NCI-H187 treated with DMSO at 0.1 percent for 48 hours (cell line): Measurements from ENCODE around the gene ACVR2A.

ENCODE experiments used
- DNase-seq: peaks from one replicate; lab custom pipeline; 2025; lab: John Stamatoyannopoulos, UW

ACVR2A gene

DNA sequence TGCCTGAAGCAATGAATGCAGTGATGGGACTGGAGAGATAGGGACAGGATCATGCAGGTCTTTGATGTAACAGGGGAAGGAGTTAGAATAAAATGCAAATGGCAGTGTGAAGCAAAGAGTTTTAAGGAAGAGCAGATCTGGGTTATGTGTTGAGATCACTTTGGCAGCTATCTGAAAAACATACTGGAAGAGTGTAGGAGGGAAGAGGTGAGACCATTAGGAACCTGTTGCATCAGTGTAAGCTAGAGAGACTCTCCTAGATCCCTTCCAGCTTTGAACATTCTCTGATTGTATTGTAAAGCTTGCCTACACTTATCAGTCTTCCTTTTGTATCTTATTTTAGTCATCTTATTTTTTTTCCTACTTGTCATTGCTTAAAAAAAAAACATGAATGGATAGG lies 10.5 kb downstream of the ACVR2A start:
- DNase-seq, result no peak

DNA sequence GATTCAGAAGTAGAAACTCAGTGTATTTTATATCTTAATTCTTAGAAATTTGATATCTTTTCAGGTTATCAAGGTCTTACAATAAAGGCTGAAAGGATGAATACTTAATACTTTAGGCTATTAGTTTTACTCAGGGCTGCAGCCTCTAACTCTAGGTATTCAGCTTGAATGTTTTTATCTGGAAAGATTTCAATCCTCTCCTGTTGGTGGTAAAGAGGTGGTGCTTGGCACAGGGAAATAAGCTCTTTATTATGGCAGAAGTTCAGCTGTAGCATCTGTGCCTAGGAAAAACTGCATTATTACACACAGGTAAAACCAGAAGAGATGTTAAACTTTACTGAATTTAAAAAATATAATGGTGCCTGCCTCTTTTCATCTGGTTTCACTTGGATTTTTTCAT lies 11.1 kb downstream of the ACVR2A start:
- no peak for DNase-seq

DNA sequence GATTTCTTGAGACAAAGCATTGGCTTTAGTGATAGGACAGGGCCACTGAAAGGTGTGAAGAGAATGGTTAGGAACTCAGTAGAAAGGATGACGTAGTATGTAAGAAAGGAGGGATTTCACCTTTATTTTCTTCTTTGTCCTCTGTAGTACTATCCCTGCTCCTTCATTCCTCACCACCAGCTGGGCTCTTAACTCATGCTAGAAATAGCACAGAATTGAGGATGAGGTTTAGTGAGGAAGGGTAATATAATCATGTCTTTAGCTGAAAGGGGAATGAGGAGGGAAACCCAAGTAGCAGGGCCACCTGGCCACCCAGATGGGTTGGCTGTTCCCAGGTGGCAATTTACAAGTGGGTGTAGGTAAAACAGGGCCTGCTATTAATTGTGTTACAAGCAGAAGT lies 15.2 kb downstream of the ACVR2A start:
- DNase-seq, result peak; percentile 24

DNA sequence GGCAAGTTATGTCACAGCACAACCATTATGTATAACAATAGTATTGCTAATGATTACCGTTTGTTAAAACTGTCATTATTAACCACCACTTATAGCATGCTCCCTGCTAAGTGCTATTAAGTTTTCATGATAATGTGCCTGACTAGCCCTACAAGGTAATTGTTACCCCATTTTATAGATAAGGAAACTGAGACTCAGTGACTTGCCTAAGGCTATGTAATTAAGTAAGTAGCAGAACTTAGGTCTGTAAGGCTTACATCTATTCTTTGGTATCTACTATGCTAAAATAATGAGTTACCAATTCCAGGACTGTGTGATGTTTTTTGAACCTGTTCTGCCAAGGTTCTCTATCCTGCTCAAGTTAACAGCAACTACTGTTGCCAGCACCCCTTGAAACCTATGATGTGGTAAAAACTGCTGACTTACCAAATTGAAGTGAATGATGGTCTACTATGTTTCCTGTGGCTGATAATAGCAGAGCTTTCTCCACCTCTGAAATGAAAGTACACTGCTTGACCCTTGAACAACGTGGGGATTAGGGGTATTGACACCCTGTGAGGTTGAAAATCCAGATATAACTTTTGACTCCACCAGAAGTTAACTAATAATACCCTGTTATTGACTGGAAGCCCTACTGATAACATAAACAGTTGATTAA lies 18.2 kb downstream of the ACVR2A start:
- DNase-seq, result no peak

DNA sequence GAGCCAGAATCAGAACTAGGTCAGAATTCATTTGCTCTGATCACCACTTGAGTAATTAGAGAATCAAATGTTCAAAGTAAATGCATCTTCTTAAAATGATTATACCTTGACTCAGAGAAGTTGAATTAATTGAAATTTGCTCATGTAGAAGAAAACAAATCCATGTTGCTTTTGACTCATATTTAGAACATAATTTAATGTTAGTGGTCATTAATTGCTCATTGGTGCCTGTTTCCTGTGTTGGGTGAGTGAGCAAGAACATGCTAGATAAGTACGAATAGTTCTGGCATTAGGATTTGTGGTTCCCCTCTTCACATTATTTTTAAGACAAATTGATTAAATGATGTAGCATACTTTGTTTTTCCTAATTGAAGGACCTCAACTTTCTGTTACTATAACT lies 19.0 kb downstream of the ACVR2A start:
- no peak for DNase-seq

DNA sequence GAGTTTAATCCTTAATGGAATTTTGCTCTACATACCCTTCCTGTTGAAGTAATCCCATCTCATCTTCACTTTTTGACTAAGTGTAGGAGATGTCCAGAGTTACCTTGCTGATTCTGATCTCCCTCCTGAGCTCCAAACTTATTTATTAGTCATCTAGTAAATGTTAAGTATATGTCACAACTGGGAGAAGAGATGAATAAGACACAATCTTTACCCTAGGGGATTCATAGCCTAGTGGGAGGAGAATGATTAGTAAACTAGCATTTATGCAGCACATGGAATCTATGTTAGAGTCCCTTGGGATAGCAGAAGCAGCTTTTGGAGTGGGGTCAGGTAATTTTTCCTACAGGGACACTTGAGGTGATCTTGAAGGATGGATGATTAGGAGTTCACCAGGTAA lies 20.7 kb downstream of the ACVR2A start:
- DNase-seq, result no peak

DNA sequence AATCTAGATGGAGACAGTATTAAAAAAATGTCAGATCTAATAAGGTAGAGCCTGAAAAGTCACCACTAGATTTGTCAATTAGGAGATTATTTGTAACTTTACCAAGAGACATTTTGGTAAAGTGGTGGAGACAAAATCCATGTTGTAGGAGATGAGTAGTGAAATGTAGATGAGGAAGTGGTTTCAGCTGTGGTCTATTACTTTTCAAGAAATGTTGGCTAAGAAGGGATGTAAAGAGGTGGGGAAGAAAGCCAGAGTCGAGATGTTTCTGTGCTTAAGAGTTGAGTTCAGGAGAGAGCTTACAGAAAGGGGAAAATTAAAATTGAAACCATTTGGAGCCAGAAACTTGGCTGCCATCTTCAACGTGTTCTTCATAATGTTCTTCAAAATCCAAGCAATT lies 22.2 kb downstream of the ACVR2A start:
- DNase-seq, result no peak

DNA sequence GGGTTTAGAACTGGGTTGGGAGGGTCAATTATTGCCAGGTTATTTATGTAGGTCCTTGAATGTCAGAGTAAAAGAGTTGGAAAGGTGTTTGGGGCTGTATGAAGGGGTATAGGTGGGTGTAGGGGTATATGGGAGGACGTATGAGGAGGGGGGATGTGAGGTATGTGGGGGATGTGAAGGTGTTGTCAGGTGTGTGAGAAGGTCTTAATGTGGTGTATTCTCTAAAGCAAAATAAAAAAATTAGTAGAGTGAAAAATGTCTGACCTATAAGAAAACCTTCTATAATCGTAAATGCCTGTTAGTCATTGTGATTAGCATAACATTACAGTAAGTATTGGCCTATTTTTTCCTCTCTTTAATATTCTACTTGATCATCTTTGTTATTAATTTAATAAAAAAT lies 25.1 kb downstream of the ACVR2A start:
- DNase-seq, result no peak

DNA sequence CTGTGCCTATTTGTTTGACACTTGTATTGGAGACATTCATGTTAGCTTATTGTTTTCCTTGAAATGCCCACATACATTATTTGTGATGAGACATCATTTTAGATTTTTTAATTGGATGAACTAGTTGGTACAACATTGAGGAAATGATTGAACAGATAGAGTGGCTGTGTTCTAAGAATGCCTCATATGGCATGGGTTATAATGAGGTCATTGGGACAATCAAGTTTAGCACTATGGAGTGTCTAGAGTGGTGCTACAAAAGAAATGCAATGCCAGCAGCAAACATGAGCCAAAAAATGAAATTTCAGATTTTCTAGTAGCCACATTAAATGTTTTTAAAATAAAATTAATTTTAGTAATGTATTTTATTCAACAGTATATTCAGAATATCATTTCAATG lies 28.1 kb downstream of the ACVR2A start:
- no peak for DNase-seq

DNA sequence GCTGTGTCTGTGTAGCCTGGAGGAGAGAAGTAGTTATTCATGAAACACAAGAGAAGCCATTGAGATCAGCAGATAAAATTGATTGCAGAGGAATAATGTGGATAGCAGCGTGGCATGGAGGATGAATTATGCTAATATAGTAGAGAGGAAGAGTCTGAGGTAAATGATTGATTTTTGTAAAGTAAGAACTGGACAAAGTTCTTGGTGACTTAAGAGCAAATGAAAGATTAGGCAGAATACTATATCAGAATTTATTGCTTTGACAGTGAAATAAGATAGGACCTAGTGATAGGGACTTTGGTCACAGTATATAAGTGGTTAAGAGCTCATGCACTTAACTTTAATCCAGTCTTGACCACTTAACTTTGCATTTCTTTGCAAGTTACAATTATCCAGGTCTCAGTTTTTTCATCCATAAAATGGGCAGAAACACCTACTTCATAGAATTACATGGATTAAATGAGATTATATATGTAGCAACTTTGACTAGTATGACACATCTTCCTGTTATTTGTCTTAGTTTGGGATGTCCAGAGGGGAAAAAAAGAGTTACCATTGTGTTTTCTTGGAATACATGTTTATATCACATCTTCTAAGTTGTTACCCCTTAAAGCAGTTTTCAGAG lies 29.1 kb downstream of the ACVR2A start:
- DNase-seq, result no peak

DNA sequence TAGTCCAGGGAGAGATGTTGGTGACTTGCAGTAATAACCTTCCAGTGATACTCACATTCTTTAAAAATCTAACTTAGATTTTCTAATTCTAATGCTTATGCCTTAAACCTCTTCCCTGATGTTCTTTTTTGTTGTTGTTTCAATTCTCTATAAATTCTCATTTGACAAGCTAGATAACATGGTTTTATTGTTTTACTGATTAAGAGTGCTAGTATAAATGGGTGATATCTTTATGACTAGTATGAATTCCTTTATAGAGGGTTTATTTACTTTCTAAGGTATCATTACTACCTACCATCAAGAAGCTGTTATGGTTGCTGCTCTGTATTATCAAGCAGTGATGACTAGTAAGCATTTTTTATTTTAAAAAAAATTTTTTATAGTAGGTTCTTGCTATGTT lies 35.0 kb downstream of the ACVR2A start:
- DNase-seq, result no peak

DNA sequence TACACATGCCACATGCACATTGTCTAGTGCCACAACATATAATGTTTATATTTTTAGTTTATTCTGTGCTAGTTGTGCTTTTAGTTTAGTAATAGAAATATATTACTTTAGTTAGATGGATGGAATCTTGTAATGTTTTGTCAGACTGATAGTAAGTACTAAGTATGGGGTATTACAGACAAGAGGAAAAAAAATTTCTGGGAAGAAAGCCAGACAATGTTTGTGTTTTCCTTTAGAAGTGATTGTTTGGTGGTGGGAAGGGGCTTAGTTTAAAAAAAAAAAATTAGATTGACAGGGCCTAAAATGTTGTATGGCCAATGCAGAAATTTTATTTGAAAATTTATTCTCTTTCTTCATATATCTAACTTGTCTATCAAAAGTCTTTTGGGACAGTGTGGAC lies 37.8 kb downstream of the ACVR2A start:
- no peak for DNase-seq

DNA sequence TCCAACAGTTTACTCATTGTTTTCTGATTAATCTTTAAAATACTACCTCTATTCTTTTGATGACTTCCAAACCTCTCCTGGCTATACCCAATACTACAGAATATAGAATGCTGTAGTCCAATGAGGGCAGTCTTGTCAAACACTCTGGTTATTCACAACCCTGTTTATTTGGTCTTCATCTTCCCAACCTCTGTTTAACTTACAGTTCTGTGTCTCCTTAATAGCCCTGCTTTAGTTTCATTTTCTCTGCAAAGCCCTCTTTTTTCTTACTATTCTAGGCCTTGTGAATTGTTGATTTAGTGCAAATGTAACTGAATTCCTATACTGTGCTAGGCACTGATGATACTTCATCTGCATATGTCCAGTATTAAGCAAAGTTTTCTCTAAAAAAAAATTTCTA lies 40.0 kb downstream of the ACVR2A start:
- no peak for DNase-seq

DNA sequence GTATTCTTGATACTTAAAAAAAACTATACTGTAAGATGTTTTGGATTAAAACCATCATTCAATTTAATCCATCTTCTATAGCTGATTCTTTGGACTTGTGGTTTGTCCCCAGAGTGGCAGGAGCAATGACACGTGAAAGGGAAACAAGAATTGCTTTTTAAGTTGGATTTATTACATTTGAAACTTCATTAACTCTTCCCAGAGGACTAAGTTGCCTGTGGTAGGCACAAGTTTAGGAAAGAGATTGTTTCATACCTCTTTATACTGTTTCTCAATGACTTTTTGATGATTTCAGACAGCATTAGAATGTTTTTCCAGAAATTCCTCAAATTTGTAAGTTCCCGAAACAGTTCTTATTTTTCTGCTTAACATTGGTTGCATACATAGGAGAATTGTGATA lies 41.3 kb downstream of the ACVR2A start:
- DNase-seq, result no peak

DNA sequence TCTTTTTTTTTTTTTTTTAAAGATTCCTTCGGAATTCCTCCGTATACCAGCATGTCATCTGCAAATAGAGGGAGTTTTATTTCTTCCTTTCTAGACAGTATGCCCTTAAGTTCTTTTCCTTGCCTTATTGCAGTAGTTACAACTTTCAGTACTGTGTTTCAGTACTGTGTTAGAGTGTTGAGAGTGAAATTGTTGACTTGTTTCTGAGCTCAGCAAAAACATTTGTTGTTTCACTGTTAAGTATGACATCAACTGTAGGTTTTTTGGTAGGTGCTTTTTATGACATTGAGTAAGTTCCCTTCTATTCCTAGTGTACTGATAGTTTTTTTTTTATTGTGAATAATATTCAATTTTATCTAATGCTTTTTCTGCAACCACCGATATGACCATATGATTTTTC lies 43.9 kb downstream of the ACVR2A start:
- no peak for DNase-seq

DNA sequence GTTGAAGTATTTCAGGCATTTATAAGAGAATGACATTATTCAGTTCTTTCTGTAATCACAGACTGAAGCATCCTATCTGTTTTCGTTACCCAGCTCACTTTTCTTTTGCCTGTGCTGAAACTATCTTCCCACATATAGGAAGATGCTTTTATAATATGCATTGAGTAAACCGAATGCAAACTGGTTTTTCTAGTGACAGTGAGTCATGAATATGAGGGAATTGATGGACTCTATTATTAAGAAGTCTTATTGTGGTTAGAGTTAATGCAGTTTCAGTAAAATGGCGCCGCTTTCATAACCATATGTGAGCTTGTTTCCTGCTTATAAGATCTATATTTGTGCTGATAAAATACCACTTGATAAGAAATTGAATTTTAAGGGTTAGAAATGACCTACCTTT lies 59.2 kb downstream of the ACVR2A start:
- no peak for DNase-seq

DNA sequence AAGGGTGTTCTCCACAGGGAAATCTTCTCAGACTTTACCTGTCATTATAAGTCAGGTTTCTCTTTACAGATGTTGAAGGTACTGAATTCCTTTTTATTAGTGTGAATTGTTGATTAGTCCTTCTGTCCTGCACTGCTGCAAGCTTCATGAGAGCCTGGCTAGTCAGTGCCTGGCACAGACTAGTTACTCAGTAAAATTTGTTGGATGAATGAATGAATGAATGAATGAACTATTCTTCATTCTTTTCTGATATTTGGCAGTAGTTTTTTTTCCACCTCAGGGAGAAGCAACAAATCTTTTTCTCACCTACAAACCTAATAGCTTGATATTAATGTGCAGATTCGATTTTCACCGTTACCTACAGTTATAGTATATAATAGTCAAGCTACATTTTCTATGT lies 64.3 kb downstream of the ACVR2A start:
- no peak for DNase-seq

DNA sequence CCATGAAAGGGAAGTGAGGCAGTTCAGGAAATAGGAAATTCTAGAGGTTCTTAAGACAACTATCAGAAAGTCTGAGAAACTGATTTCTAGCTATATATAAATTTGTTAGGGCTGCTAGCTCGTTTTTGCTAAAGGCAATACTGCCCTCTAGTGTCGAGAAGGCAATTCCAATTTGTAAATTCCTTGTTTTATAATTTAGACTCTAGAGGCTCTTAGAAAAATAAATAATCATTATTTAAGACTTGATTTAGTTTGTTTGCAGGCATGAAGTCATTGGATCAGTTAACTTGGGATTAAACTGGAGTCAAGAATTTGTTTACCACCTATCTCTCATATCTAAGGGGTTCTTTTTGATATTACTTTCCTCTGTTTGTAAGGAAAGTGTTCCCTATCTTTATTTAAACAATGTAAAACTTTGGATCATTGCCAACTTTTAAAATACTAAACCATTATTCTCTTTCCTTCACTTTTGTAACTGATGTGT lies 66.2 kb downstream of the ACVR2A start:
- DNase-seq, result no peak

DNA sequence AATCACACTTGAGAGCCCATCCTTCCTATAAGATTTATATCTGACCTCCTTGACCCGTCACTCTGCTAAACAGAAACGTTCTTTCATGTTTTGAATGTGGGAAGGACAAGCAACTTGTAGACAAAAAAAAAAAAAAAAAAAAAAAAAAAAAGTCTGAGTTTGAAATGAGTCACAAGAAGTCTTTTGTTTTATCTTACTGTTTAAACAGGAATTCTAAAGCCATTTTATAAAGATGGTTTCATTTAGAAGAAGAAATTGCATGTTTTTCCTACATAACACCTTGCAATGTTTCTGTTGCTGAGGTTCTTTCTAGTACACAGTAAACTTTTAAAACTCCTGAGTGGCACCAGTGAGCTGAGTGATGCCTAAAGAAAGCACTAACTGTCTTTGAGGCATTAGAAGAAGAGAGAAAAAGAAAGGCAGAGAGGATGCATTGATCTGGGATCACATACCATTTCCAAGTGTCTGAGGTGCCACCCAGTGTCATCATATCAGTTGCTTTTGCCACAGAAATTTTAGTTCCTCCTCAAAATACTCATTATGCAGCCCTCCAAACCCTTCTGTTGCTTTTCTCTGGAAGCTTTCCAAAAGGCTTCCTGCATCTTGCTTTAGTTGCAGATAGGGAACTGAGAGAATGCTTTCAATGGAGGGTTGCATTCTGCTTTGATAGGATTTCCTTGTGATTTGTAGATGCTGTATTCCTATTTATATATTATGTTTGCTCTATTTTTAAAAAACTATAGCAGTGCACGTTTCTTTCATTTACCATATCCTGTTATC lies 69.1 kb downstream of the ACVR2A start:
- DNase-seq, result no peak

DNA sequence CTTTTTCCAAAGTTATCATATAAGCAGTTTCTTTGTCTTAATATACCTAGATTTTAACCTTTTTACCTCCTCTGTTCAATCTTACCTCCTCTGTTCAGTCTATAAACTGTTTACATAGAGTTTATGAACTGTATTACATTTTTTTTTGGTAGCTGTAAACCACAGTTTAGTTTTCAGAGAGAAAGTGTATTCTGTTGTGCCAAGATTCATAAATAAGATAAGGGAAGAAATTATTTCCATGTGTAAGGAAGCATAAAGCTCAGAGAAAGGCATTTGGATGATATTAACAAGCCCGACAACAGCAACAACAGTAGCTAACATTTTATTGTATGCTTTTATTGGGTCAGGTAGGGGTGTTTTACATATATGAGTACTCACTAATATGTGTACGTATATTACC lies 71.2 kb downstream of the ACVR2A start:
- no peak for DNase-seq

DNA sequence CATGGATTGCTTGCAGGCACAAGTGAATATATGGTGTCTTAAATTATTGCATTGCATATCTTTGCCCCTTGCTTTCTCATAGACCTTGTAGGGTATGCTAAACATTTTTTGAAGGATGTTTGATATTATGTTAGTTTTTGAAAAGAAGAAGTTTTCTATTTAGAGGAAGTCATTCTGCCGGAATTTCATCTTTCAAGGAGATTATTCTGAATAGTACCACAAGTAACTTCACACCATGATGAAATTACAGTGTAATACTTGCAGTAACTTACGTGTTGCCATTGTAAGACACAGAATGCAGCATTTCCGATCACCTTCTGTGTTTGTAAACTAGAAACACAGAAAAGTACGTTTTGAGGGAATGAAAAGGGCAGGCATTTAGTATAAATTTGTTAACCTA lies 71.9 kb downstream of the ACVR2A start:
- no peak for DNase-seq

DNA sequence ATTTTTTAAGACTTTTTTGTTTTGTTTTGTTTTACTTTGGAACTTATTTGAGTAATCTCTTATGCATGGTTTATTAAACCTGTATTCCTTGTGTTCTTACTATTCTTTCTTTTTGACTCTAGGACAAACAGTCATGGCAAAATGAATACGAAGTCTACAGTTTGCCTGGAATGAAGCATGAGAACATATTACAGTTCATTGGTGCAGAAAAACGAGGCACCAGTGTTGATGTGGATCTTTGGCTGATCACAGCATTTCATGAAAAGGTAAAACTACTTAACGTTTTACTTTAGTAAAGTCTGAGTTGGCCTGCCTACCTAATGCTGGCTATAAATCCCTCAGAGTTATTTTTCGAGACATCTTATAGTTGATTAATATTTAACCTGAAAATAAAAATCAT lies 72.3 kb downstream of the ACVR2A start:
- DNase-seq, result no peak

DNA sequence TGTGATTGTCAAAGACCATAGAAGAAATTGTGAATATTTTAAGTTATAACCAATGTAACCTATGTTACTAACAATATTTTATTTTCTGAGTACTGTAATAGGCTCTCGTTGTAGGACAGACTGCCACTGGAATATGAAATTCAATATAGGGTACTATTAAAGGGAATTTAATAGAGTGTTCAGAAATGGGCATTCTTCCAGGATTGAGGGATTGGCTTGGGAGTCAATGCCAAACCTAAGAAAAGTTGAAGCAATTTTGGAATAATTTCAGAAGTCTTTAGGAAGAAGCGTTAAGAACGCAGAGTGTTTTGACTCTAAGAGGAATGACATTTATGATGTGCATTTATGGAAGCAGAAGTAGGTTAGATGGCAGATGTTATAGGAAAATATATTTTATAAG lies 79.0 kb downstream of the ACVR2A start:
- DNase-seq, result no peak
